HG03039 (cell line): ENCODE results near the gene PDCD2.
"Not testable (repeated sequence)": the region's sequence is repeated elsewhere in the genome, so short reads cannot be mapped to it uniquely, and the experiment has no call there.

Source experiments
- ATAC-seq: cut with Tn5 transposase; IDR thresholded peaks from one replicate; pipeline ENCODE4 v1.9.1; 2021; ENCODE audit warnings: mild to moderate bottlenecking, moderate library complexity; ENCODE audit not compliant: unreplicated experiment

PDCD2 gene

DNA sequence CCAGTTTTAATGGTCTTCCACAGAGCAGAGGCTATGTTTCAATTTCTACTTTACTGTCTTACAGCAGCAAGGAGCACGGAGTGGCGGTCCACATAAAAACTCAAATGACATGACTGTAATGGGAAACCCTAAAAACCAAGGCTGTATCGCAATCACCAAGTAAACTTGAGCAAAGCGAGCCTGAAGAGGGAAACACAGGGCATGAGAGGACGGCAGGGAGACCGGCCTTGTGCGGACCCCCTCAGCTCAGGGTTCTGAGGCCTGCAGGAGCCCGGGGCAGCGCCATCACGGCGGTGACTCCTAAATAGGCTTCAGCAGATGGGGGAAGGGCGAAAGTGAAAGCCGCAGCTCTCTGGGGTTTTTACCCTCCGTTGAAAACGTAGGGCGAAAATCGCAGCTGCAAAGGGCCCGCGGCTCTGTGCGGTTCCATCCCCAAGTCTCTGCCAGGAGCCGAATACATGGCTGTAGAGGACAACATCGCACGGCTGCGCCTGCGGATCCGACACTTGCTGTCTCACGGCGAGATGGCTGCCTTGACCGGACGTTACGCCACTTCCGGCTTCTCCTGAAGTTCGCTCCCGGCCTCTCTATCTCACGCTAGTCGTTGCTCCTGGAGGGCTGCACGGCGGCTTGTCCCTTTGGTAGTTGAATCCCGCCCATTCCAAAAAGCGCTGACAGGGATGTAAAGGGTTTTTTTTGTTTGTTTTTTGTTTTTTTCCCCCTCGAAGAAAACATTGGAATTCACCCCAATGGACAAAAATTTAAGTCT lies 31.5 kb downstream of the PDCD2 start, which contains the start of gene PSMB1:
Gene PSMB1 (minus strand): TSS at position 543 of the 769 bp plus-strand sequence. CDS start 65 bp downstream, at position 478.
- ATAC-seq, result peak; percentile 54

DNA sequence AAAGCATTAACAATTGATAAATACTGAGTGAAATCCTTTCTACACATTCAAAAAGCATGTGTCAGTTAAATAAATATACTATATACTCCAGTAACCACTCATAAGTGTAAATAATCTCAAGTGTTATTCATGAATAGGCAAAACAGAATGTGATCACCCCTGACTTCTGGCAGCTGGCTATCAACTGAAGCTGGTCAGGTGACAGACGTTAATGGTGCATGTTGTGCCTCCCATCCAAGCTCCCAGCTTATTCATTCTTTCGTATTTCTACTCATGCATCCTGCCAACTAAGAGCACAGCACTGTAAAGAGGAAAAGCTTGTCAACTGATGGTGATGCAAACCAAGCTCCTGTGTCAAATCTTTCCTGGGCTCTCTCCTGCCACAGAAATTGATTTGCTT lies 39.0 kb downstream of the PDCD2 start:
- no peak for ATAC-seq

DNA sequence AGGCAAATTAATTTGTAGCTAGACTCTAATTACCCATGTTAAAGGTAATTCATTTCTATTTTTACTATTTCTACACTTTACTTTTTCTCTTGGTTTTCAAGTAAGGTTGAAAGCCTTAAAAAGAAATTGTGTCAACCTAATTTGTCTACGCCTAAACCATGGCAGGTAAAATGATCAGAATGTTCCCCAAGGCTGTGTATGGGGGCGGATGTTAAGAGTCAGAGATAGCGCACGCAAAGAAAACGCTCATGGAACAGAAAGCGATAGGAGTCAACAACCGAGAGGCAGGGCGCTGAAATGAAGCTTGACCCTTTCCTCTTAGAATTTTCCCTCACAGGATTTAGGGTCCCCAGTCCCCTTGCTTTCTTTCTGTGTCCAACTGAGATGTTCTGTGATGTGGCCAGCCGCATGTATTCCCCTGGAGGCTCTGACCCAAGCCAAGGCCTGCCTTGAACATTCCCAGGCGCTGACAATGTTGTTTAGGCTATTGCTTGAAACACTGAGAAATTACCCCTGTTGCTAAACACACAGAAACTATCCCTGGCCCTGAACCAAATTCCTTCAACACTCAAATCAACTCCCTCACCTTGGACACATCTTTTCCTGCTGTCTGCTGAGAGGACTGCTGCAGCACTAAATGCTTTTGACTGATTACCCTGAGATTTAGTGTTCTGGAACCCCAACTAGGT lies 42.3 kb downstream of the PDCD2 start:
- ATAC-seq, result no peak

DNA sequence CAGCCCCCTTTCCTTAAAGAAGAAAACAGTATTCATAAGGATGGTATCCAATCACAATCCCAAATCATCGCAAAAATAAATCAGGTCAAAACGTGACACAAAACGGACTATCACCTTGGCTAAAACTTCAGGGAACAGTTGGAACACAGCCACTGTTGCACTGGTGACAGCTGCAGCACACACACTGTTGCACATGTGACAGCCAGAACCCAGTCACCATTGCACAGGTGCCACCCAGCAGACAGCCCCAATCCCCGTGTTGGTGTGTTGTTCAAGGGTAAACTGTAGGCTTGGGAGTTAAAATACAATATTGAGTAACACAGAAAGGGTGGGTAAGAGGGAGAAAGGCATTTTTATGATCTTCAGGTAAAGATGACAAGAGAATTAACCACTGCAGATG lies 47.1 kb downstream of the PDCD2 start:
- ATAC-seq, result no peak

DNA sequence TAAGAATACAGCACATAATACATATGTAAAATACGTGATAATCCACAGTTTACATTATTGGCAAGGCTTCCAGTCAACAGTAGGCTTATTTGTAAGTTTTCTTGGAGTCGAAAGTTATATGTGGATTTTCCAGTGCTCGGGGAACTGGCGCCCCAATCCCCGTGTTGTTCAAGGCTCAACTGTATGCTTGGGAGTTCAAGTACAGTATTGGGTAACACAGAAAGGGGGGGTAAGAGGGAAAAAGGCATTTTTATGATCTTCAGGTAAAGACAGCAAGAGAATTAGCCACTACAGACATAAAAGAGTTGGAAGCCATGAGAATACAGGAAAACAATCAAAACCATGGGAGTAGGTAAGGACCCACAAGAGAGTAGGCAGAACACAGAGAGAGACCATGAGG lies 47.8 kb downstream of the PDCD2 start:
- ATAC-seq, result no peak

DNA sequence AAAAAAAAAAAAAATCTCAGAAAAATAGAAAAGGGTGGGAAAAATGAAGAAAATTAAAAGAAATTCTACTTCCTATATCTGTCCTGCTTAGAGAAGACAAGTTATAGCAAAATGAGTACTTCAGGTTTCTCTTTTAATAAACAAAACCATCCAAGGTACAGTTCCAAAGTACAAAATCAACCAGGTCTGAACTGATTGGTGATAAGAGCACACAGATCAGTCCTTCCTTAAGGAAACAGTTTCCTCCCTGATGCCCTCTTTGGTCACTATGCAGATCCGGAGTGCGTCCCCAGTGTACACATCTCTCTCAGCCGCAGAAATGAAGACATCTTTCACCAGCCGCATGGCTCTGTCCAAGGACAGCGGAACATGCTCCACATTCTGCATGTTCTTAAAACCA lies 49.4 kb downstream of the PDCD2 start:
- no peak for ATAC-seq

DNA sequence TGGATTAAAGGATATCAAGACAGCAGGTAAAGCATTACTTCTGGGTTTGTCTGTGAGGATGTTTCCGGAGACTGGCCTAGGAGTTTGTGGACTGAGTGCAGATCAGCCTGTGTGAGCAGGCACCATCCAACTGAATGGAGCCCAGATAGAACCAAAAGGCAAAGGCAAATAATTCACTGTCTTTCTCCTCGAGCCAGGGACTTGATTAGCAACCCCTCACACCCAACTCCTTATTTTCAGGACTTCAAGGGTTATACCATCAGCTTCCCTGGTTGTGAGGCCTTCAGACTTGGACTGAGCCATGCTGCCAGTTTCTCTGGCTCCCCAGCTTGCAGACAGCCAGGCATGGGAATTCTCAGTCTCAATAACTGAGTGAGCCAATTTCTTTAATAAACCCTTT lies 50.6 kb downstream of the PDCD2 start:
- no peak for ATAC-seq

DNA sequence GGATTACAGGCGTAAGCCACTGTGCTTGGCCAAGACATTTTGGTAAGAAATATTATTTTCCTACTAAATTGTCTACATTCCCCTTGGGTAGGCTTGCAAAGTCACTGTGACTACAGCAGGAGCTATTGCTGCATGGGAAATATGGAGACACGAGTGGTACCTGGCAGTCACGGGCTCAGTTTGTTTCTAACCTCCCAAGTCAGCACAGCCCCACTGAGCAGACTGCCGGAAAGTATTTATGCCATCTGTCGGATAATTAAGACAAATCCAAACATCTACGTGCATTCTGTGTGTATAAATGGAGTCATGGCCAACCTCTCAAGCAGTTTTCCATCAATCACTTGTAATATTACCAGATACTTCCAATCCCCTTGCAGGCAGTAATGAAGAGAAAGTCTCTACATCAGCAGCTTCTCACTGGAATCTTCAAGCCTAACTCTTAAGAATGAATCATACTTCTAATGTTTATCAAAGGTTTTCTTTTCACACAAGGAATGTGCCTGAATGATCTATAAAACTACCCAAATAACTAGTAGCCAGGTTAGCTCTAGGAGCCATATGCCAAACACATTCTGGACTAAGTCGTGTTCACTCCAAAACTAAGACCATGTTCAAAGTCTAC lies 51.5 kb downstream of the PDCD2 start:
- ATAC-seq, result no peak

DNA sequence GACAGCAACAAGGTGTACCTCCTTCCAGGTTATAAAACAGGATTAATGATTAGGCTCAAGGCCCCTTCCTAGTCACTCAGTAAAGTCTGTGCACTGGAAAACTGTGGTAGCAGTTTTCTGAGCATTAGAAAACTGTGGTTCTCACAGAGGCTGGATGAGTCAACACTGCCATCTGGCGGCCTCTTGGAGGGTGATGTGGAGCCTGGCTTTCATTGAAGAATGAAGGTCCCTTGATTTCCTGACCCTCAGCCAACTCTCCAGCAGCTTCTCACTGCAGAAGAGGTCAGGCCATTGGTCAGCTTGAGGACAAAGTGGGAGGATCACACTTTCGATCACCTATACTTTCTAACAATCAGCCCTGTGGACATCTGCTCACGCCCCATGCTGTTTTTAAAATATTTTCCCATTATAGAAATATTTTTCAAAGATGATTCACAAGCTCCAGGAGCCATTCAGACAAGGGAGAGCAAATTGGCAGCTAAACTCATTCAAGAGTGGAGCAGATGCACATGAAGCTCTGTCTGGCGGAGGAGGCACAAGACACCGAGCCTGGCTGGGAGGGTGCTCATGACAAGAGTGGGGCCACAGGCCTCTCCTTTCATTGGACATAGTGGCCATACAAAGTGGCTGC lies 54.5 kb downstream of the PDCD2 start:
- no peak for ATAC-seq

DNA sequence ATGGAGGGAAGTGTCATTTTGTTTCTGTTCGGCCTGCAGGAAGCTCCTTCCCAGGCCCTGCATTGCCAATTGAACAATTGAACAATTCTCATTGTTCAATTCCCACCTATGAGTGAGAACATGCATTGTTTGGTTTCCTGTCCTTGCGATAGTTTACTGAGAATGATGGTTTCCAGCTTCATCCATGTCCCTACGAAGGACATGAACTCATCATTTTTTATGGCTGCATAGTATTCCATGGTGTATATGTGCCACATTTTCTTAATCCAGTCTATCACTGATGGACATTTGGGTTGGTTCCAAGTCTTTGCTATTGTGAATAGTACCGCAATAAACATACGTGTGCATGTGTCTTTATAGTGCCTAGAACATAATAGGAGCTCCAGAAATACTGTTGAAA lies 56.4 kb downstream of the PDCD2 start:
- not testable (repeated sequence) for ATAC-seq

DNA sequence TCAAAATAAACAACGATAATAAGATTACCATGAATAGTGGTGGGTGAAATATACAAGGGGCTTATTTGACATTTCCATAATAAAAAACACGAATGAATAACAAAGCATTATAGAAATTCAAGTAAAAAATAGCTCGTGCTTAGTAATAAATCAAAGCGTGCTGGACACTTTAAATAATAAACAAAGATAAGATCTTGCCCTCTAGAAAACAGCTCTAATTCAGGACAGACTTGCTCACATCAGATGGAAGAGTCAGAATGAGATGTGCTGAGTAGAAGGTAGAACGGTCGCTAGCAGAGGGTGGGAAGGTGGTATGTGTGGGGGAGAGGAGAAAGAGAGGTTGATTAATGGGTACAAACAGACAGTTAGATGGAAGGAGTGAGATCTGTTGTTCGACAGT lies 58.6 kb downstream of the PDCD2 start:
- no peak for ATAC-seq
